ENCODE measurements around the gene CGREF1. TPM values are rescaled to one million over a fixed set of nuclear protein-coding genes. Genes with fewer than 3 reads are reported as not detected.

CGREF1 gene
- total RNA-seq, 4 donors from 2014 or later = 4.0 to 8.5 (median 6.2) TPM

DNA sequence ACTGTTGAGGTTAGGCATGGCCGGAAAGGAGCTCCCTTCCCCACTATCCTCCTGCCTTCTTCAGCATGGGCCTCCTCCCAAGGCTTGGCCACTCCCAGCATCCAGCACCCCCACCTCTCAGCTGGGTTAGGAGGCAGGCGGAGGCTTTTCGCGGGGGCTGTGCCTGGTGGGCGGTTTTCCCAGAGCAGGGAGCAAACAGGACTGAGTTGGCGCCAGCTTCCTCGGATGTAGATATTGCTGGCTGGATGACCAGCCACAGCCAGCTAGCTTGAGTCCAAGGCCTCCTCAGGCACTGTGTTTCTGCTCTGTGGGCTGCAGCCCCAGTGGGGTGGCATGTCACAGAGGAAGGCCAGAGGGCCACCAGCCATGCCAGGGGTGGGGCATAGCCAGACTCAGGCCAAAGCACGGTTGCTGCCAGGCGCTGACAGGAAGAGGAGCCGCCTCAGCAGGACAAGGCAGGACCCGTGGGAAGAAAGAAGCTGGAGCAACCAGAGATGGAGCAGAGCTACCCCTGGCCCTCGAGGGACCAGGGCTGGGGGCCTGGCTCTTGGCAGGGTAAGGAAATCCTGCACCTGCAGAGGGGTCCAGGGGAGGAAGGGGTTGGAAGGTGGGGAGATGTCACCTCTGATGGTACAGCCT lies 30.0 kb upstream of the CGREF1 start, which contains the start of gene TCF23:
Gene TCF23, plus strand, starts transcription at position 204 of the 639 bp plus-strand sequence. Its CDS starts 130 bp downstream, at position 334.
- TF ChIP-seq, protein P1, sequence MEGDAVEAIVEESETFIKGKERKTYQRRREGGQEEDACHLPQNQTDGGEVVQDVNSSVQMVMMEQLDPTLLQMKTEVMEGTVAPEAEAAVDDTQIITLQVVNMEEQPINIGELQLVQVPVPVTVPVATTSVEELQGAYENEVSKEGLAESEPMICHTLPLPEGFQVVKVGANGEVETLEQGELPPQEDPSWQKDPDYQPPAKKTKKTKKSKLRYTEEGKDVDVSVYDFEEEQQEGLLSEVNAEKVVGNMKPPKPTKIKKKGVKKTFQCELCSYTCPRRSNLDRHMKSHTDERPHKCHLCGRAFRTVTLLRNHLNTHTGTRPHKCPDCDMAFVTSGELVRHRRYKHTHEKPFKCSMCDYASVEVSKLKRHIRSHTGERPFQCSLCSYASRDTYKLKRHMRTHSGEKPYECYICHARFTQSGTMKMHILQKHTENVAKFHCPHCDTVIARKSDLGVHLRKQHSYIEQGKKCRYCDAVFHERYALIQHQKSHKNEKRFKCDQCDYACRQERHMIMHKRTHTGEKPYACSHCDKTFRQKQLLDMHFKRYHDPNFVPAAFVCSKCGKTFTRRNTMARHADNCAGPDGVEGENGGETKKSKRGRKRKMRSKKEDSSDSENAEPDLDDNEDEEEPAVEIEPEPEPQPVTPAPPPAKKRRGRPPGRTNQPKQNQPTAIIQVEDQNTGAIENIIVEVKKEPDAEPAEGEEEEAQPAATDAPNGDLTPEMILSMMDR (IDR thresholded peaks at IDR 0.05; ENCODE audit: low read depth) = no peak

DNA sequence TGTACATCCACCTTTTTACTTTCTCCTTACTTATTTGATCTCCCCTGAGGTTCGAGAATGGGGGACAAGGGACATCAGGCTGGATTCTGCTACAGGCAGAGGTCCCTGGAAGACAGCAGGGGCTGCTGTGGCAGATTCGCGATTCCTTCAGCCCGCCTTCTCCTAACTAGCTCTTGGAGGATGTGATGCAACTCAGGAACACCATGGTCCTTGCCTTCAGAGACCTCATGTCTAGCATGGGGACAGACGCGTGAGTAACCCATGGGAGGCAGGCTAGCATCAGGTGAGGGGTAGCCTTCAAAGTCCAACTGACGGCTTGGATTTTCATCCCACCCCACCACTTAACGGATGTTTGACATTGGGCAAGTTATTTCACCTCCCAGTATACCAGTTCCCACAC lies 29.0 kb upstream of the CGREF1 start:
- TF ChIP-seq, protein P1 (IDR thresholded peaks at IDR 0.05; ENCODE audit: low read depth) = no peak

DNA sequence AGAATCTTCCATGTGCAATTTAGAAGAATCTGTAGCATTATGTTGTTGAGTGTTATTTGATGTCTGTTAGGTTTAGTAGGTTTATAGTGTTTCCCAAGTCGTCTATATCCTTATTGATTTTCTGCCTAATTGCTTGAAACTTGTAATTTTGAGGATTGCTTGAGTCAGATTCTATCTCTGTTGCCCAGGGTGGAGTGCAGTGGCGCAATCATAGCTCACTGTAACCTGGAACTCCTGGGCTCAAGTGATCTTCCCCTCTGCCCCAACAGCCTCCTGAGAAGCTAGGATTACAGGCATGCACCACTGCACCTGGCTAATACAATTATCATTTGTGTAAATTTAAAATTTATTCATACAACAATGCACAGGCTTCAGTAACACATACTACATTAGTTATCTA lies 26.8 kb upstream of the CGREF1 start:
- TF ChIP-seq, protein P1 (IDR thresholded peaks at IDR 0.05; ENCODE audit: low read depth) = no peak

DNA sequence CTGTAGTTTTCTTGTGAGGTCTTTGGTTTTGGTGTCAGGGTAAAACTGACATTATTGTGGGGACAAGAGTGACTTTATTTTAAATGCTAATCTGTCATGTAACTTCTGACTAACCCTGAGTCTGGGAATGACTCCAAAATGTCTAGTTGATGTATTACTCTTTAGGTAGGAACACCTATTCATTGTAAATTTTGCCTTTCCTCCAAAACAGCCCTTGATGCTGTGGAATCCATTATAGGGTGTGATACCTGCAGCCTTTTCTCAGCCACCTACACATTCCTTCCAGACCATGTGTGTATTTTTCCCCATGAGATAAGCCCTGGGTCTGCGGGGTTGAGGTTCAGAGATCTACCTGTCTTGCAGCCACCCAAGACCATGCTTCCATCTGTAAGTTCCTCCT lies 24.4 kb upstream of the CGREF1 start:
- TF ChIP-seq, protein P1 (IDR thresholded peaks at IDR 0.05; ENCODE audit: low read depth) = no peak

DNA sequence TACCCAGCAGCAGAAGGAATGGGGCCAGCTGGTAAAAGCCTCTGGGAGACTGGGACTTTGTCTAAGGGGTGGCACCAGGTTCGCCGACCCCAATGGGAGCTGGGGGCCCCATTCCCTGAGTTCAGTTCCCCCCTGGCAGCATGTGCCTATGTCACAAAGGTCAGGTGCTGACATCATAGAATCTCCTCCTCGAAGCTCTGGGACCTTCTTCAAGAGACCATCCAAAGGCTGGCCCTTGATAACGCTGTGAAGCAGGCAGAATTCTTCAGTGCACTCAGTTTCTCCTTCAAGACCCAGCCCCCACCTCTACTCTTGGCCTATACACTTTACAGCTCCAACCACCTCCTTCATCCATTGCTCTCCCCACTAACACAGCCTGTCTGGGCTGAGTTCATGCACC lies 20.4 kb upstream of the CGREF1 start, which contains the start of gene PRR30:
Gene PRR30, minus strand, starts transcription at position 101 of the 400 bp plus-strand sequence. CDS start 1,081 bp downstream, outside the sequence.
- TF ChIP-seq, protein P1 (IDR thresholded peaks at IDR 0.05; ENCODE audit: low read depth) = no peak

DNA sequence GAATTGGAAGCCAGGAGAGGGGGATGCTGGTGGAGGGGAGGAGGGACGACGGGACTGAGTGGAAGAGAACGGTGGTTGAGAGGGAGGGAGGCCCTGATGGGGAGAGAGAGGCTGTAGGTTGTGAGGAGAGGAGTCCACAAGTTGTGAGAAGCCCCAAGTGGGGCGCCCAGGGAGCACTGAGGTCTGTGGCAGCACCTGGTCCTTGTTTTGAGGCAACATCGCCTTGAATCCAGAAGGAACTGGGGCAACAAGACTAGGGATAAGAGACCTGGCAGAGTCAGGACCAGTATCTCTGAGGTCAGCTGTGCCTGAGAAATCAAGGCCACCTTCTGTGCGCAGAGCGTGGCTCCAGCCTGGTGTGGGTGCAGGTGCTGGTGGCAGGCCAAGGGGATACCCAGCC lies 19.2 kb upstream of the CGREF1 start:
- TF ChIP-seq, protein P1 (IDR thresholded peaks at IDR 0.05; ENCODE audit: low read depth) = no peak

DNA sequence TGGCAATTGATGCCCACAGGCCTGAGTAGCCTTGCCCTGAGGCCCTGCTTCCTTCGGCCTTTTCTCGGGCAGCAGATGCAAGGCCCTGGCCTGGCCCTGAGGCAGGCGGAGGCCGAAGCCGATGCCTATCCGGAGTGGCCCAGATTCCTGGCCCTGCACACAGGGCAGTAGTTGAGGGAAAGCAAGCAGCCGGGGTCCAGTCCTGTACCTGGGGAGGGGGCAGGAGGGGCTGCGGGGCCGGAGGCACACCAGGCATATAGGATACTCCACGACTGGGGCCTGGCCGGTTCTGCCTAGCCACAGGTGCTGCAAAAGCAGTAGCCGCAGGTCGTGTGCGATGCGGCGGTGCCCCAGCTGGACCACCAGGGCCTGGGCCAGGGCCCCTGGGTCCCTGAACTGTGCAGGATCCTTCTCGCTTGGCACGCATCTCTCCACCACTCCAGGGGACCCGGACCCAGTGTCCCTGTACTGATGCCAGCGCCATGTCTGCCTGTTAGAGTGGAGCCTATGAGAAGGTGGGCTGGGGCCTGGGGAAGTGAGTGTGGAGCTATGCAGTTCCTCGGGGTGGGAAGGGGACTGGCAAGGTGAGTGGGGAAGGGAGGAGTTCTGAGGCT lies 18.5 kb upstream of the CGREF1 start:
- TF ChIP-seq, protein P1 (IDR thresholded peaks at IDR 0.05; ENCODE audit: low read depth) = no peak

Measured in subcutaneous adipose tissue (tissue), 4 donors.